Fibroblast of lung (primary cell): ENCODE measurements around the gene CUBN. TPM values are rescaled to one million over a fixed set of nuclear protein-coding genes. Genes with fewer than 3 reads are reported as not detected.
A peak's percentile ranks its signal among the peaks of the same experiment; 100 is the strongest.

Experiments
- DNase-seq, 2 donors: peaks; one replicate each; pipeline versions ENCODE4 v3.0.0 to v3.0.0-alpha.2; 2010; ENCODE audit warnings: low read depth in 2 of 2
- H2AFZ ChIP-seq: 2 replicates; pipeline ENCODE4 v1.5.1; 2012; ENCODE audit warnings: low read length, control low read depth, inconsistent platforms
- H3K27ac ChIP-seq: 2 replicates; pipeline ENCODE4 v1.5.1; 2011; ENCODE audit warnings: low read length, control low read depth; ENCODE audit not compliant: insufficient read depth
- H3K27me3 ChIP-seq: 2 replicates; pipeline ENCODE4 v1.5.1; 2011; ENCODE audit warnings: mild to moderate bottlenecking, low read length; ENCODE audit not compliant: control insufficient read depth, insufficient read depth
- H3K36me3 ChIP-seq: 2 replicates; pipeline ENCODE4 v1.5.1; 2011; ENCODE audit warnings: low read length; ENCODE audit not compliant: control insufficient read depth, insufficient read depth
- H3K4me1 ChIP-seq: 2 replicates; pipeline ENCODE4 v1.5.1; 2011; ENCODE audit warnings: low read length; ENCODE audit not compliant: control insufficient read depth, insufficient read depth; ENCODE audit errors: extremely low read depth
- H3K4me2 ChIP-seq: 2 replicates; pipeline ENCODE4 v1.5.1; 2011; ENCODE audit warnings: low read length, control low read depth; ENCODE audit not compliant: insufficient read depth; ENCODE audit errors: extremely low read depth
- H3K4me3 ChIP-seq, 4 experiments: fragments of 200-600 bp in 1 of 4; sonication (generic) in 1 of 4; replicated peaks in 1 of 4; 2 replicates each; pipeline ENCODE4 v1.5.1; 2011 to 2016; ENCODE audit warnings: low read length in 4 of 4, low read depth in 3 of 4, mild to moderate bottlenecking in 3 of 4, control low read depth in 2 of 4, inconsistent platforms in 1 of 4, mixed read lengths in 1 of 4; ENCODE audit not compliant: insufficient read depth in 1 of 4; ENCODE audit errors: control extremely low read depth in 1 of 4
- H3K79me2 ChIP-seq: 2 replicates; pipeline ENCODE4 v1.5.1; 2012; ENCODE audit warnings: mild to moderate bottlenecking, low read length, inconsistent platforms; ENCODE audit not compliant: control insufficient read depth, insufficient read depth
- H3K9ac ChIP-seq: 2 replicates; pipeline ENCODE4 v1.5.1; 2011; ENCODE audit warnings: mild to moderate bottlenecking, low read length, control low read depth; ENCODE audit not compliant: insufficient read depth
- H3K9me3 ChIP-seq: 2 replicates; pipeline ENCODE4 v1.5.1; 2012; ENCODE audit warnings: low read depth, low read length; ENCODE audit not compliant: control insufficient read depth, insufficient read depth
- H4K20me1 ChIP-seq: 2 replicates; pipeline ENCODE4 v1.5.1; 2011; ENCODE audit warnings: low read length; ENCODE audit not compliant: control insufficient read depth, insufficient read depth; ENCODE audit errors: extremely low read depth
- CTCF ChIP-seq, 2 donors: IDR thresholded peaks in 1 of 2; conservative IDR thresholded peaks in 1 of 2; 1 replicate in 1 of 2; 2 replicates in 1 of 2; pipeline ENCODE4 v1.5.1; 2011 to 2012; ENCODE audit warnings: low read length in 2 of 2, control low read depth in 1 of 2, inconsistent platforms in 1 of 2, low read depth in 1 of 2, mild to moderate bottlenecking in 1 of 2
- EZH2 ChIP-seq: IDR thresholded peaks from 2 replicates; pipeline ENCODE4 v1.5.1; 2012; ENCODE audit warnings: low read length, control low read depth, mild to moderate bottlenecking; ENCODE audit errors: missing control alignments
- polyA plus RNA-seq, 2 donors: library from polyadenylated mRNA; depleted of rRNA in 1 of 2; stranded (reverse) in 1 of 2; unstranded in 1 of 2; fragments of >200 nt; gene quantifications; 2 replicates each; pipeline ENCODE4 v1.2.1, GENCODE V29; 2011 to 2012; ENCODE audit warnings: missing spikeins in 1 of 2
- total RNA-seq: library from RNA; depleted of rRNA; stranded (reverse); fragments of >200 nt; gene quantifications from 2 replicates; pipeline ENCODE4 v1.2.1, GENCODE V29; 2014

Gene CUBN
- total and polyA plus RNA-seq, 2 donors (not counting 1 experiment from before 2014, with no cell fraction given) = 1.3 to 1.5 TPM

DNA sequence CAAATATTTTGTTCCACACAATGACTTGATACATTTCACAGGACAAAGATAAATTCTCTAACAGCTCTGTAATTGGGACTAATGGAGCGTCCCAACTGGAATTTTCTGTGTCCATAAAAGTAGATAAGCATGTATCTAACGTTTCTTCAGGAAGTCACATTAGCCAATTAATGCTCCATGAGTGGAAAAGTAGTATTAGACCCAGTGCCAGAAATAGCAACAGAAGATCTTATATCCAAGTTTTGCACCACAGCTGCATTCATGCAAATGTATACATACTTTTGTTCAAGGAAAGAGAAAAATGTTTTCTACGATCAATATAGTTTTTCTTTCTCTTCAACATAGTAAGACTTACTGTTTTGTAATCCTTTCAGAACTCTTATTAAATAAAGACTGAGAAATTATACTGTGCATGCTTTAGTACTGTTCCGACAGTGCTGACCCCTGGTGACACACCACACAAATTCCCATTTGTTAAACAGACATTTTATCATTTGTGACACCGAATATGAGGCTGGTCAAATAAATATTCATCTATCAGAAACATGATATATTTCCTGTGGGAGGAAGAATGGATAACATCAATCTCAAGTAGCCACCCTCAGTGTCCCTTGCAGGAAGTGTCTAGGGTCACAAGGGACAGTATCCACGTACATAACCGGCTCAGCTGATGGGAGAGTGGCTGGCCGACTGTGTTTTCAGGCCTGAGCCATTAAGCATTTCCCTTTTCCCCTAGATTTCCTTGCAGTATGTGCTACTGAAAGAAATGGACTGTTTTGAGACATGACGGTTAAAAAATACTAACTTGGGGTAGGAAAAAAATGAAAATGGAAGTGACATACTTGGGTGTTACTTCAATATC lies 210.3 kb downstream of the CUBN start:
- Histone ChIP-seq H3K4me1 (no peaks in the 10 kb centered on the region), H3K36me3 (no peaks in the 10 kb centered on the region), H4K20me1 (no peaks in the 10 kb centered on the region), H3K4me2 (no peak overlapping the region), H3K27ac (no peak overlapping the region), H2AFZ (peak overlapping the region; percentile 47), H3K9me3 (no peaks in the 10 kb centered on the region), H3K9ac (no peak overlapping the region), H3K4me3 (no peak overlapping the region), H3K79me2 (no peaks in the 10 kb centered on the region), H3K27me3 (no peaks in the 10 kb centered on the region)
- TF ChIP-seq EZH2 = no peak
- DNase-seq = peak in 1 of 2 donors; percentile 15

GRCh38 chr10:16916496-16916895 lies 213.1 kb downstream of the CUBN start:
- Histone ChIP-seq H3K4me3 (no peak overlapping the region), H4K20me1 (no peaks in the 10 kb centered on the region), H3K27ac (no peak overlapping the region), H3K4me2 (no peak overlapping the region), H3K9me3 (no peaks in the 10 kb centered on the region), H3K36me3 (no peaks in the 10 kb centered on the region), H2AFZ (no peak overlapping the region), H3K27me3 (no peaks in the 10 kb centered on the region), H3K4me1 (no peaks in the 10 kb centered on the region), H3K79me2 (no peaks in the 10 kb centered on the region), H3K9ac (no peak overlapping the region)
- TF ChIP-seq CTCF (conservative IDR thresholded peaks at IDR 0.05 in 1 of 2, IDR thresholded peaks at IDR 0.05 in 1 of 2; ENCODE audit: low read depth in 1 of 2, low read length in 2 of 2) (peak in 1 of 2 donors; percentile 14), EZH2 (no peak)
- no peak for DNase-seq

GRCh38 chr10:16915300-16915699 lies 214.3 kb downstream of the CUBN start:
- Histone ChIP-seq H3K36me3 (no peaks in the 10 kb centered on the region), H3K79me2 (no peaks in the 10 kb centered on the region), H3K9ac (no peak overlapping the region), H3K4me2 (no peak overlapping the region), H3K9me3 (no peaks in the 10 kb centered on the region), H4K20me1 (no peaks in the 10 kb centered on the region), H3K4me1 (no peaks in the 10 kb centered on the region), H3K27me3 (no peaks in the 10 kb centered on the region), H3K4me3 (no peak overlapping the region), H2AFZ (no peak overlapping the region), H3K27ac (no peak overlapping the region)
- TF ChIP-seq EZH2 (no peak), CTCF (conservative IDR thresholded peaks at IDR 0.05 in 1 of 2, IDR thresholded peaks at IDR 0.05 in 1 of 2; ENCODE audit: low read depth in 1 of 2, low read length in 2 of 2) (no peak)
- DNase-seq = no peak
